ENCODE measurements around the gene SPON2.

Gene SPON2

DNA sequence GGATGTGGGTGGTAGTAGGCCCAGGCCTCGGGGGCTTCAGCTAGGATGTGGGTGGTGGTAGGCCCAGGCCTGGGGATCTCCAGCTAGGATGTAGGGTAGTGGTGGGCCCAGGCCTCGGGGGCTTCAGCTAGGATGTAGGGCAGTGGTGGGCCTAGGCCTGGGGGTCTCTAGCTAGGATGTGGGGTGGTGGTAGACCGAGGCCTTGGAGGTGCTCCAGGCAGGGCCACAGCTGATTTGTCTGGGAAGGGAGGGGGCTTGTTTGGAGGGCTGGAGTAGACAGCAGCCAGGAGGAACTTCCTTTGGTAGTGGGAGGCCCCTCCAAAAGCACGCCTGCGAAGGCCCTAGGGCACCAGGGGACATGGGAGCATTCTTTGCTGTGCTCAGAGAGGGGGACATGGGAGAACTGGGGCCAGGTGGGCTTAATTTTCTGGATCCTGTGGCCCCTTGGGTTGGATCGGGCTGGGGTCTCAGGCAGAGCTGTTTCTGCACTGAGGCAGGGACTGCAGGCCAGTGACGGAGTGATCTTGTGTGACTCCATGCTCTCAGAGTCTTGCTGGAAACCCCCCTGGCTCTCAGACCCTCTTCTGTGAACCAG, 3.3 kb upstream of the SPON2 start:
- H3K27ac ChIP-seq = no peak overlapping the region
- H3K4me2 ChIP-seq = no peak overlapping the region
- no peak overlapping the region for H3K9ac ChIP-seq
- no peak overlapping the region for H3K4me3 ChIP-seq
- H3K36me3 ChIP-seq = no peaks in the 10 kb centered on the region
- peaks cover 47% of the 10 kb centered on the region for H3K27me3 ChIP-seq
- peaks cover 14% of the 10 kb centered on the region for H3K9me3 ChIP-seq
- H4K20me1 ChIP-seq = peaks cover 48% of the 10 kb centered on the region
- TF ChIP-seq Cebpa-rat (IDR thresholded peaks at IDR 0.05) = no peak
- peaks cover 35% of the 10 kb centered on the region for H3K4me1 ChIP-seq

DNA sequence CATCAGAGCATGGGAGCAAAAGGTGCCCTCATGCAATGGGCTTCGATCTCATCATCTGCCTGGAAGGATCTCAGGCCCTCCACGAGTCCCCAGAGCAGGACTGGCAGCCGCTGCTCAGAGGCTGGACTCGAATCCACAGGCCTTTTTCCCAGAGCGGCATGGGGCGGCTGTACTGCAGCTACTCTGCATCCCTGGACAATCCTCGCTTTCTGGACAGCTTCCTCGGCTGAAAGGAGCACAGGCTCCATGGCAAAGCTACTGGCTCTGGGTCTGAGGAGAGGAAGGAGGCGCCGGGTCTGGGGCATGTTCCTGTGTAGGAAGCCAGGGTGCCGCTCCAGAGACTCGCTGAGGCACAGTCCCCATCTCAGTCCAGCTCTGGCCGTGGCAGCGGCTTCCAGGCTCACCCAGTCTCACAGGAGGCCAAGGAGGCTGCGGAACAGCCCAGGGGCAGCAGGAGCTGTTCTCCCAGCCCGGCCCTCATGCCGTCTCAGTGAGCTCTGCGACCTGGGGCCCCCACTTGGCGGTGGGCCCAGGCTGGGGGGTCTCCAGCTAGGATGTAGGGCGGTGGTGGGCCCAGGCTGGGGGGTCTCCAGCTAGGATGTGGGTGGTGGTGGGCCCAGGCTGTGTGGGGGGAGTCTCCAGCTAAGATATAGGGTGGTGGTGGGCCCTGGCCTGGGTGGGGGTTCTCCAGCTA, 2.7 kb upstream of the SPON2 start:
- TF ChIP-seq Cebpa-rat (IDR thresholded peaks at IDR 0.05) = no peak
- peaks cover 7% of the 10 kb centered on the region for H3K9me3 ChIP-seq
- peaks cover 35% of the 10 kb centered on the region for H3K4me1 ChIP-seq
- H4K20me1 ChIP-seq = peaks cover 53% of the 10 kb centered on the region
- H3K27ac ChIP-seq = no peak overlapping the region
- H3K4me2 ChIP-seq = no peak overlapping the region
- H3K9ac ChIP-seq = no peak overlapping the region
- H3K36me3 ChIP-seq = no peaks in the 10 kb centered on the region
- peaks cover 53% of the 10 kb centered on the region for H3K27me3 ChIP-seq
- no peak overlapping the region for H3K4me3 ChIP-seq

DNA sequence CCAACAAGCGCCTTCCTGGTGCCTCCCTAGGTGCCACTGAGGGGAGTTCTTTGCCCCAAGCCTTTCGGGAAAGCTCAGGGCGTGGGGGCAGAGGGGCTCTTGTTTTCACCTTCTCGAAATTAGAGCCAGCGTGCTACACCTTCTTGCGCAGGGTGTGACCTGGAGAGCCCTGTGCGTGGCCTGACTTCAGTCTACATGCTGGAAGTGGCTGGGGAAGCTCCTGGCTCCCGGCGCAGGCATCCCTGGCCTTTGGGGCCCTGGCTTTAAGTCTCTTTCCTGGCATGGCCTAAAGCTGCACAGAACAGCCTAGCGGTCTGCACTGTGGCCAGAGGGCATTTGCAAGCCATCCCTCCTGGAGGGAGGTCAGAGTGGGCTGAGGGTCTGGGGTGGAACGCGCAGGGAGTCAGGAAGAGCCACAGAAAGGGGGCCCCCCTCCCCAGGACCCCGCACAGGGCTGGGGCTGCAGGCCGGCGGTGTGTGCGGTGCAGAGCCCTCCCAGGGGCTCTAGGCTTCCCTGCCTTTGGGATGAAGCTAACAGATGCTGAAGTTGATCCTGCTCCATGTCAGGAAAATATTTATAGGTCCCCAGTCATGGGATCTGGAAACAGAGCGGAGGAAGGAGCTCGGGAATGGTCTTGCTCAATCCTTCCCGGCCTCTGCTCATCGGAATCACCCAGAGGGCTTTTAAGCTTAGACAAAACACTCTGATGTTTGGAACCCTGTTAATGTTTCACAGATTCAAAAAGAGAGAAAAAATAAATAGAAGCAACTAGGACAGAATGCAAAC, 781 bp upstream of the SPON2 start:
- no peaks in the 10 kb centered on the region; the same call in 1 of the 2 replicates for H3K9me3 ChIP-seq
- no peaks in the 10 kb centered on the region for H3K36me3 ChIP-seq
- no peak overlapping the region for H3K4me2 ChIP-seq
- H4K20me1 ChIP-seq = peaks cover 72% of the 10 kb centered on the region
- H3K27me3 ChIP-seq = peaks cover 73% of the 10 kb centered on the region
- no peak overlapping the region for H3K4me3 ChIP-seq
- no peak for TF ChIP-seq Cebpa-rat (IDR thresholded peaks at IDR 0.05)
- no peak overlapping the region for H3K9ac ChIP-seq
- H3K27ac ChIP-seq = no peak overlapping the region
- H3K4me1 ChIP-seq = peaks cover 34% of the 10 kb centered on the region

DNA sequence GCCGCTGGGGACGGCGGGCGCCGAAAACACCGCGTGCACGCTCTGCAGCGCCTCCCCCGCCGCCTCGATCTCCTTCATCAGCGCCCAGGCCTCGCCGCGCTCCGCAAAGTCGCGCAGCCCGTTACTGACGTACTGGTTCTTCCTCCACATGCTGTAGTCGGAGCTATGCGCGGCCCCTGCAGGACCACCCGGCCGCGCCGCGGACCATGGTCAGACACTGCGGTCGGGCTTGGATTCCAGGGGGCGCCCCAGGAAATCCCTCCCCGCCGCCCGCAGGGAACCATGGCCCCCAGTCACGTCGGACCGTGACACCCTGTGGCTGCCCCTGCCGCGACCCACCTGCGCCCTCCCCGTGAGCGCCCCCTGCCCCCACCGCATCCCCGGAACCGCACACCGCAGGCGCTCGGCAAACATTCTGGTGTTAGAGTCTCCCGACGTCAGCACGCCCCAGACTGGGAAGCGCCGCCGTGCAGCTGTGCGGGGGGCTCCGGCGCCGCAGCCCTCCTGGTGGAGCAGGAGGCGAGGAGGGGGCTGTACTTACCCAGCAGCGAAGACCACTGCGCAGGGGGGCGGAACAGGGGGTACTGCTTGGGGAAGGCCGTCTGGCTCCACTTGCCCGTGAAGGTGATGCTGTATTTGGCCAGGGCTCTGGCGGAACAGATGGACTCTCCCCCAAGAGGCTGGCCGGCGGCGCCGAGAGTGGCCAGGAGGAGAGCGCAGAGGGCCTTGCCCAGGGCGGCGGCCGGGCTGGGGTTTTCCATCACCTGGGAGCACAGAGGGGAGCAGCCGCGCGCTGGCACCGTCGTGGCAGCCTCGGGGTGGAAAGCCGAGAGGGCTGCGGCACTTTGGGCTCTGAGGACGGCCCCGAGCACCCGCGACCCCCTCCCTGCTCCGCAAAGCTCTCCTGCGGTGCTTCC, 814 bp downstream of the SPON2 start:
- Histone ChIP-seq H3K4me2 (peak overlapping the region; percentile 82), H3K4me1 (peaks cover 36% of the 10 kb centered on the region), H3K4me3 (peak overlapping the region; percentile 59), H3K27ac (no peak overlapping the region), H4K20me1 (peaks cover 76% of the 10 kb centered on the region), H3K9me3 (no peaks in the 10 kb centered on the region; the same call in 1 of the 2 replicates), H3K36me3 (no peaks in the 10 kb centered on the region), H3K9ac (no peak overlapping the region), H3K27me3 (peaks cover 78% of the 10 kb centered on the region)
- no peak for TF ChIP-seq Cebpa-rat (IDR thresholded peaks at IDR 0.05)

DNA sequence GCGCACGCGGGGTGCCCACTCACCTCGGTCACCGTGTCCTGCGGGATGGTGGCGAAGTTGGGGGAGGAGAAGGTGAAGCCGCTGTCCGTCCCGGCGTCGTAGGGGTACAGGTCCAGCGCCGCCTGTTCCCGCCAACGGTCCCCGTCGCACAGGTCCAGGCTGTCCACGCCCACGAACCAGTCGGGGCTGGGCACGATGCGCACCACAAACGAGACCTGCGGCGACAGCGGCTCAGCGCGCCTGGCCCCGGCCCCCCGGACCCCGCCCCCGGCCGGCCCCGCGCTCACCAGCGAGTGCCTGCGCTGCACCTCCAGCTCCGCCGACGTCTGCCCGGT, 1.4 kb downstream of the SPON2 start:
- no peaks in the 10 kb centered on the region; the same call in 1 of the 2 replicates for H3K9me3 ChIP-seq
- H3K4me3 ChIP-seq = no peak overlapping the region
- H3K9ac ChIP-seq = no peak overlapping the region
- TF ChIP-seq Cebpa-rat (IDR thresholded peaks at IDR 0.05) = no peak
- peaks cover 40% of the 10 kb centered on the region for H3K4me1 ChIP-seq
- peaks cover 72% of the 10 kb centered on the region for H4K20me1 ChIP-seq
- peak overlapping the region; percentile 82; the same call in 1 of the 2 replicates for H3K4me2 ChIP-seq
- no peak overlapping the region for H3K27ac ChIP-seq
- no peaks in the 10 kb centered on the region for H3K36me3 ChIP-seq
- H3K27me3 ChIP-seq = peaks cover 78% of the 10 kb centered on the region

DNA sequence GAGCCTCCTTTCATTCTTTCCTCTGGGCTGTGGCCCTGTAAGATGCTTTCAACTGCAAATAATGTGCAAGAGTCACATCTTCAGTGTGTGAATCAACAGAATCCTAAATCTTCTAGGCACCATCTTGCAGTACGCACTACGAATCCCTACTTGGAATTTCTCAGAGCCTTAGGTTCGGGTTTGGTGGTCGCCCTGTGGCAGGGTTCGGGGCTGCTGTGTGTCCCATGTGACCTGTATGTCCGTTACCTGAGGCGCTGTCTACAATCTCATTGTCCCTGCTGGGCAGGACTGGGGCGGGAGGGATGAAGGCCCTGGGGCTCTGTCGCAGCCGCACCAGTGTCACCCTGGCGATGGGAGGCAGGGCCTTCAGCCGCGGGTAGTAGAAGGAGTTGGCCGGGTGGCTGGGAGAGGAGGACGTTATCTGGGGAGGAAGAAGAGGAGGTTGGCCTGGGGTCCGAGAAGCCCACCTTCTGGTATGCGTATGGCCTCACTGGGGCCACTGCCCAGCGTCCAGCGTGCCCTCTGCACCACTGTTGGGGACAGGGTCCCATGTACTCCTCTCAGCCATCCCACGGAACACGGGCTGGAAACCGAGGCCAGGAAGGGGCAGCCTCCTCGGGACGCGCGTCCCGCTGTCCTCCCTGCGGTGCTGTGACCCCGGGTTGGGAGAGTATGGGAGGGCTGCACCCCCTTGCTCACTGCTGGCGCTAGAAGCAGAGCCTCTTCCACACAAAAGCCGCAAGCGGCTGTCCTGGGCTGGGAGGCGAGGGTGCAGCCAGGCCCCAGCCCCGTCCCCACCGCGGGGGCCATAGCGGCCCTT, 2.0 kb downstream of the SPON2 start:
- peaks cover 77% of the 10 kb centered on the region for H3K27me3 ChIP-seq

DNA sequence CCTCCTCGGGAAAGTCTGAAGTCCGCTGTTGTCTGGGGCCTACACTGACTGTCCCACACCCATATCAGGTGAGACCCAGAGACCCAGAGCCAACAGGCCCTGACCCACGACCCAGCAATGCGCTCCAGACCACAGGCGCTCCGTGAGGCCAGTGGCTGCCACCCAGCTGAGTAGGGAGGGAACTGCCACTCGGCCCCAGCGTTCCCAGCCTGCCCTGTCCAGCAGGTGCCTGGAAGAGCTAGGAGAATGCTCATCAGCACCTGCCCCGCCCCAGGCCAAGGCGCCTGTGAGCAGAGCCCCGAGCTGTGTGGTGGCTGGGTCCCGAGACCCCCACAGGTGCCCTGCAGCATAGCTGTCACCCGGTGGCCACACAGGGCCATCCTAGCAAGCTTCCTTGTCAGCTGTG, 2.7 kb downstream of the SPON2 start:
- Histone ChIP-seq H3K4me1 (peaks cover 40% of the 10 kb centered on the region), H3K27me3 (peaks cover 71% of the 10 kb centered on the region), H3K9me3 (no peaks in the 10 kb centered on the region; the same call in 1 of the 2 replicates), H3K27ac (no peak overlapping the region), H3K4me3 (no peak overlapping the region), H3K4me2 (no peak overlapping the region), H3K36me3 (0 out of 2 replicates have a peak, but pooled peaks cover 3% of the 10 kb centered on the region), H3K9ac (no peak overlapping the region), H4K20me1 (peaks cover 59% of the 10 kb centered on the region)
- TF ChIP-seq Cebpa-rat (IDR thresholded peaks at IDR 0.05) = no peak

More for the DNA sequence above, 2.0 kb downstream of the SPON2 start:
- Histone ChIP-seq H3K36me3 (0 out of 2 replicates have a peak, but pooled peaks cover under 1% of the 10 kb centered on the region), H3K9me3 (no peaks in the 10 kb centered on the region; the same call in 1 of the 2 replicates), H3K9ac (no peak overlapping the region), H3K4me2 (no peak overlapping the region), H3K4me3 (no peak overlapping the region), H3K4me1 (peaks cover 40% of the 10 kb centered on the region), H3K27ac (no peak overlapping the region), H4K20me1 (peaks cover 66% of the 10 kb centered on the region)
- TF ChIP-seq Cebpa-rat (IDR thresholded peaks at IDR 0.05) = no peak

DNA sequence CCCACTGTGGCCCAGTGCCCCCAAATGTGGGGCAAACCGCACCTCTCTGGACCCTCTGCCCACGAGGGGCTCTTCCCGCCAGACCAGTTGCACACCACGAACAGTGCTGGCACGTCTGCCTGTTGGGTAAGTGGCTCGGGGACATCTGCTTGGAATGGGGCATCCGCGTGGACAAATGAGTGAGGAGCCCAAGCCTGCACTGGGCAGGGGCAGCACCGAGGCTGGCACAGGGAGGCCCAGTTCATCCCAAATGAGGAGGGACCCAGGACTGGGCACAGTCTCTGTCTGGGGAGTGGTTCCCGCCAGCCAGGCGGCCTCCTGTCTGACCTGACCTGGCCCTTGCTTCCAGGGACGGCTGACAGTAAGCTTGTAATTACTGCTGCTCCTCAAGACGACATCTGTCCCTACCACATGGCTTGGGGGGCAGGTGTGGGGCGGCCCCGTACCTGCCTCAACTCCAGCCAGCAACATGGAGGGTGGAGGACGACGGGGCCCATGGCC, 3.2 kb downstream of the SPON2 start:
- peaks cover 66% of the 10 kb centered on the region for H3K27me3 ChIP-seq
- peaks cover 57% of the 10 kb centered on the region for H4K20me1 ChIP-seq
- peak overlapping the region; percentile 98 for H3K4me2 ChIP-seq

More for the DNA sequence above, 3.2 kb downstream of the SPON2 start:
- Histone ChIP-seq H3K4me1 (peaks cover 40% of the 10 kb centered on the region), H3K36me3 (0 out of 2 replicates have a peak, but pooled peaks cover 3% of the 10 kb centered on the region), H3K9ac (no peak overlapping the region), H3K4me3 (no peak overlapping the region), H3K27ac (no peak overlapping the region), H3K9me3 (no peaks in the 10 kb centered on the region; the same call in none of the 2 replicates)
- TF ChIP-seq Cebpa-rat (IDR thresholded peaks at IDR 0.05) = no peak

Data from BLaER1 (cell line).